ENCODE measurements around the gene NR2F1. TPM values are rescaled to one million over a fixed set of nuclear protein-coding genes. Genes with fewer than 3 reads are reported as not detected.

Gene NR2F1
- total RNA-seq, 1 donor from 2014 or later, result 28.7 TPM

DNA sequence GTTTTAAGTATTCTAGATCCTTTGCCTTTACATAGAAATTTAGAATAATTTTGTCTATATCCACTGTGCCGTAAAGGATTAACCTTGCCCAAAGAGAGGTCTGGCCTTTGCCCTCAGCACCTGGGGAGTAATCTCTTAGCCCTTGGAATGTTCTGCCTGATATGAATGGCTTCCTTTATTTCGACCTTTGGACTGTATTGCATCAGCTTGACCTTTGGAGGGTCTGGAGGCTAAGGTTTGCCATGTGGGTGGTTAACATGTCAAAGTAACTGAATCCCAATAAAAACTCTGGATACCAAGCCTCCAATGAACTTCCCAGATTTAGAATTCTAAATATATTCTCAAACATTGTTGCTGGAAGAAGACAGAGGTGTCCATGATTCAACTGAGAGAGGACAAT lies 54.7 kb downstream of the NR2F1 start:
- no peaks in the 10 kb centered on the region for H3K4me1 Mint-ChIP-seq (ENCODE audit: low read depth)
- no peak for DNase-seq (ENCODE audit: low spot score)
- no peak overlapping the region for H3K27ac Mint-ChIP-seq (ENCODE audit: unreplicated experiment)

DNA sequence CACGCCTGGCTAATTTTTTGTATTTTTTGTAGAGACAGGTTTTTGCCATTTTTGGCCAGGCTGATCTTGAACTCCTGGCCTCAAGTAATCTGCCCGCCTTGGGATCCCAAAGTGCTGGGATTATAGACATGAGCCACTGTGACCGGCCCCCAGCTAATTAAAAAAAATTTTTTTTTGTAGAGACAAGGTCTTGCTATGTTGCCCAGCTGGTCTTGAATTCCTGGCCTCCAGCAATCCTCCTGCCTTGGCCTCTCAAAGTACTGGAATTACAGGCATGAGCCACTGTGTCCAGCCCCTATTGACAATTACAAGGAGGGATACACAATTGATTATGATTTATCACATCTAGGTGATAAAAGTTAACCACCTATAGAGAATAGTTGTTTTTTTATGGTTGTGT lies 59.5 kb downstream of the NR2F1 start:
- H3K9me3 Mint-ChIP-seq (ENCODE audit: low read depth), result no peaks in the 10 kb centered on the region
- no peak overlapping the region for H3K4me3 Mint-ChIP-seq (ENCODE audit: unreplicated experiment)
- no peak for TF ChIP-seq CTCF (IDR thresholded peaks at IDR 0.05)
- no peaks in the 10 kb centered on the region for H3K36me3 Mint-ChIP-seq (ENCODE audit: low read depth)
- no peak for DNase-seq (ENCODE audit: low spot score)
- H3K27ac Mint-ChIP-seq (ENCODE audit: unreplicated experiment), result no peak overlapping the region
- H3K4me1 Mint-ChIP-seq (ENCODE audit: low read depth), result peaks cover 2% of the 10 kb centered on the region
- no peaks in the 10 kb centered on the region for H3K27me3 Mint-ChIP-seq (ENCODE audit: low read depth)

More for the DNA sequence above, 54.7 kb downstream of the NR2F1 start:
- TF ChIP-seq CTCF (IDR thresholded peaks at IDR 0.05), result no peak
- Mint-ChIP-seq H3K36me3 (ENCODE audit: low read depth) (no peaks in the 10 kb centered on the region), H3K9me3 (ENCODE audit: low read depth) (no peaks in the 10 kb centered on the region), H3K4me3 (ENCODE audit: unreplicated experiment) (no peak overlapping the region), H3K27me3 (ENCODE audit: low read depth) (no peaks in the 10 kb centered on the region)

Other genes with a start within 250 kb of the NR2F1 start
- gene NR2F1-AS1, start 2.0 kb upstream of the NR2F1 start, total RNA-seq, result 16.2 to 20.0 TPM (median 19.7 TPM) in 3 replicates
- gene POU5F2, start 158.4 kb downstream of the NR2F1 start, total RNA-seq, result 0.45 to 0.92 TPM (median 0.62 TPM) in 3 replicates